H1 (cell line): ENCODE results near the gene PSMC3IP. TPM values are rescaled to one million over a fixed set of nuclear protein-coding genes. Genes with fewer than 3 reads are reported as not detected.
A peak's percentile ranks its signal among the peaks of the same experiment; 100 is the strongest.

Experiments used
- CTCF ChIA-PET: fragments of 300-600 bp; sonication (Branson Sonifier 250); formaldehyde crosslinking; loops from one replicate; lab custom pipeline; 2021; ENCODE audit not compliant: partially characterized antibody; lab: Charles Lee
- POLR2A ChIA-PET: fragments of 300-600 bp; sonication (Branson Sonifier 250); formaldehyde crosslinking; loops from one replicate; lab custom pipeline; 2021; ENCODE audit warnings: inconsistent platforms; ENCODE audit not compliant: partially characterized antibody; lab: Charles Lee
- DNase-seq, 2 experiments: peaks; one replicate each; pipeline versions ENCODE4 v3.0.0 to v3.0.0-alpha.2; 2010 to 2022; ENCODE audit warnings: low spot score in 2 of 2, low read depth in 1 of 2, mixed read lengths in 1 of 2
- FAIRE-seq: peaks from 2 replicates; lab custom pipeline; 2011; peaks lifted over from hg19 to GRCh38; lab: Jason Lieb, UNC
- H2AFZ ChIP-seq: 2 replicates; pipeline ENCODE4 v1.8.1; 2012; ENCODE audit warnings: low read length, inconsistent platforms
- H2AK5ac ChIP-seq: 2 replicates; pipeline ENCODE4 v1.6.1; 2013; ENCODE audit warnings: low read depth, low read length
- H2BK120ac ChIP-seq: replicated peaks from 2 replicates; pipeline ENCODE3; 2013; ENCODE audit warnings: low read depth, low read length, inconsistent platforms
- H2BK12ac ChIP-seq: 2 replicates; pipeline ENCODE4 v1.6.1; 2013; ENCODE audit warnings: low read depth, low read length
- H2BK15ac ChIP-seq: 2 replicates; pipeline ENCODE4 v1.6.1; 2013; ENCODE audit warnings: low read length
- H2BK20ac ChIP-seq: 2 replicates; pipeline ENCODE4 v1.6.1; 2013; ENCODE audit warnings: low read length
- H2BK5ac ChIP-seq: 2 replicates; pipeline ENCODE4 v1.6.1; 2013; ENCODE audit warnings: low read depth, low read length
- H3K14ac ChIP-seq: 2 replicates; pipeline ENCODE4 v1.6.1; 2013; ENCODE audit warnings: inconsistent platforms; ENCODE audit not compliant: insufficient read length
- H3K18ac ChIP-seq: 2 replicates; pipeline ENCODE4 v1.6.1; 2013; ENCODE audit warnings: low read length; ENCODE audit errors: extremely low read depth
- H3K23ac ChIP-seq: 2 replicates; pipeline ENCODE4 v1.6.1; 2013; ENCODE audit warnings: inconsistent platforms; ENCODE audit not compliant: insufficient read length
- H3K23me2 ChIP-seq: 2 replicates; pipeline ENCODE4 v1.6.1; 2013; ENCODE audit warnings: low read depth, low read length
- H3K27ac ChIP-seq: 2 replicates; pipeline ENCODE4 v1.6.1; 2011; ENCODE audit warnings: low read depth, low read length, inconsistent platforms
- H3K27me3 ChIP-seq, 4 experiments: replicated peaks in 1 of 4; 1 replicate in 1 of 4; 2 replicates in 3 of 4; pipeline versions ENCODE4 v1.6.1 to v1.8.1; 2011 to 2013; ENCODE audit warnings: low read length in 3 of 4, mild to moderate bottlenecking in 3 of 4, inconsistent platforms in 2 of 4, mixed read lengths in 2 of 4, moderate library complexity in 1 of 4; ENCODE audit not compliant: control insufficient read depth in 3 of 4, insufficient read depth in 3 of 4; ENCODE audit errors: extremely low read depth in 1 of 4
- H3K36me3 ChIP-seq, 4 experiments: 2 replicates each; pipeline versions ENCODE4 v1.6.1 to v1.8.1; 2011 to 2013; ENCODE audit warnings: mild to moderate bottlenecking in 4 of 4, low read length in 3 of 4, moderate library complexity in 2 of 4, control low read depth in 1 of 4, inconsistent platforms in 1 of 4; ENCODE audit not compliant: insufficient read depth in 4 of 4, control insufficient read depth in 2 of 4
- H3K4ac ChIP-seq: replicated peaks from 2 replicates; pipeline ENCODE3; 2013; ENCODE audit warnings: low read length, low read depth, mixed read lengths, inconsistent platforms; ENCODE audit not compliant: insufficient read length
- H3K4me1 ChIP-seq, 4 experiments: replicated peaks in 1 of 4; 1 replicate in 1 of 4; 2 replicates in 3 of 4; pipeline versions ENCODE4 v1.6.1 to v1.8.1; 2011 to 2013; ENCODE audit warnings: low read length in 3 of 4, inconsistent platforms in 2 of 4, mixed read lengths in 1 of 4; ENCODE audit not compliant: insufficient read depth in 4 of 4, control insufficient read depth in 3 of 4
- H3K4me2 ChIP-seq, 2 experiments: 2 replicates each; pipeline versions ENCODE4 v1.6.1 to v1.8.1; 2011 to 2013; ENCODE audit warnings: low read depth in 2 of 2, low read length in 2 of 2, control low read depth in 1 of 2, inconsistent platforms in 1 of 2, mild to moderate bottlenecking in 1 of 2; ENCODE audit not compliant: insufficient read depth in 1 of 2
- H3K4me3 ChIP-seq, 4 experiments: fragments of 200-600, 300-600 bp in 1 of 4; sonication (generic), shearing (Covaris generic), sonication (Bioruptor Twin) in 1 of 4; 2 replicates each; pipeline versions ENCODE4 v1.5.1 to v1.8.1; 2011 to 2016; ENCODE audit warnings: low read length in 4 of 4, low read depth in 3 of 4, control low read depth in 2 of 4, inconsistent platforms in 2 of 4, mild to moderate bottlenecking in 2 of 4, mixed read lengths in 1 of 4, moderate library complexity in 1 of 4; ENCODE audit not compliant: insufficient read depth in 2 of 4; ENCODE audit errors: extremely low read depth in 1 of 4
- H3K56ac ChIP-seq: replicated peaks from 2 replicates; pipeline ENCODE3; 2013; ENCODE audit warnings: low read depth, mild to moderate bottlenecking, mixed read lengths, low read length, inconsistent platforms; ENCODE audit not compliant: insufficient read length
- H3K79me1 ChIP-seq: 2 replicates; pipeline ENCODE4 v1.6.1; 2013; ENCODE audit warnings: low read depth, low read length, control low read depth
- H3K79me2 ChIP-seq, 2 experiments: 2 replicates each; pipeline versions ENCODE4 v1.6.1 to v1.8.1; 2012 to 2013; ENCODE audit warnings: low read length in 2 of 2, mild to moderate bottlenecking in 2 of 2, inconsistent platforms in 1 of 2; ENCODE audit not compliant: insufficient read depth in 2 of 2, control insufficient read depth in 1 of 2
- H3K9ac ChIP-seq, 4 experiments: replicated peaks in 1 of 4; 1 replicate in 1 of 4; 2 replicates in 3 of 4; pipeline versions ENCODE4 v1.6.1 to v1.8.1; 2011 to 2013; ENCODE audit warnings: low read depth in 3 of 4, low read length in 3 of 4, control low read depth in 2 of 4, mild to moderate bottlenecking in 2 of 4, moderate library complexity in 2 of 4, inconsistent platforms in 1 of 4; ENCODE audit errors: extremely low read depth in 1 of 4
- H3K9me3 ChIP-seq, 2 experiments: 2 replicates each; pipeline versions ENCODE4 v1.6.1 to v1.8.1; 2012 to 2013; ENCODE audit warnings: mild to moderate bottlenecking in 2 of 2, moderate library complexity in 2 of 2, control low read depth in 1 of 2, inconsistent platforms in 1 of 2, low read depth in 1 of 2, low read length in 1 of 2, mixed read lengths in 1 of 2; ENCODE audit not compliant: insufficient read depth in 2 of 2
- H4K20me1 ChIP-seq, 2 experiments: replicated peaks in 1 of 2; 2 replicates each; pipeline versions ENCODE3 to v1.8.1; 2011 to 2013; ENCODE audit warnings: inconsistent platforms in 2 of 2, low read length in 2 of 2, mild to moderate bottlenecking in 1 of 2; ENCODE audit not compliant: insufficient read depth in 2 of 2, control insufficient read depth in 1 of 2
- H4K5ac ChIP-seq: 2 replicates; pipeline ENCODE4 v1.6.1; 2013; ENCODE audit warnings: low read length, low read depth, mixed read lengths, inconsistent platforms; ENCODE audit not compliant: insufficient read length
- H4K8ac ChIP-seq: 2 replicates; pipeline ENCODE4 v1.8.0; 2013; ENCODE audit warnings: mild to moderate bottlenecking, moderate library complexity, low read length, inconsistent platforms; ENCODE audit not compliant: insufficient read depth; ENCODE audit errors: extremely low read depth
- H4K91ac ChIP-seq: replicated peaks from 2 replicates; pipeline ENCODE3; 2013; ENCODE audit warnings: low read length, mixed read lengths, inconsistent platforms; ENCODE audit not compliant: insufficient read length
- BRCA1 ChIP-seq: IDR thresholded peaks from 2 replicates; pipeline ENCODE4 v1.6.1; 2012; ENCODE audit warnings: low read depth, low read length, improper control_type of control experiment
- KDM1A ChIP-seq: fragments of 200-600, 300-600 bp; sonication (generic); IDR thresholded peaks from 2 replicates; pipeline ENCODE4 v1.7.1; 2016; ENCODE audit warnings: mild to moderate bottlenecking, low read length, borderline replicate concordance
- SIN3A ChIP-seq, 2 experiments: IDR thresholded peaks in 1 of 2; conservative IDR thresholded peaks in 1 of 2; 2 replicates each; pipeline ENCODE4 v1.6.1; 2011 to 2012; ENCODE audit warnings: low read length in 2 of 2, improper control_type of control experiment in 1 of 2, low read depth in 1 of 2, mild to moderate bottlenecking in 1 of 2
- SP4 ChIP-seq: IDR thresholded peaks from 2 replicates; pipeline ENCODE4 v1.6.1; 2012; ENCODE audit warnings: low read length, inconsistent platforms
- WGBS, 2 experiments: shearing (Covaris generic) in 1 of 2; methylation state at CpG; one replicate each; pipeline versions ENCODE4 v1.1.6 to v1.1.7; 2013 to 2015; ENCODE audit warnings: low lambda C conversion rate in 2 of 2, mixed read lengths in 2 of 2, inconsistent platforms in 1 of 2, low coverage in 1 of 2, missing lambda C conversion rate in 1 of 2; ENCODE audit not compliant: insufficient replicate concordance in 2 of 2, insufficient coverage in 1 of 2, insufficient read length in 1 of 2; ENCODE audit errors: extremely low coverage in 1 of 2, missing lambda C conversion rate in 1 of 2; 5-methylcytosine and 5-hydroxymethylcytosine counted together
- polyA plus RNA-seq, 7 experiments: library from polyadenylated mRNA; depleted of rRNA in 3 of 7; stranded (reverse) in 5 of 7; unstranded in 2 of 7; fragments of >200 nt in 5 of 7; fragments of 200-250 nt in 2 of 7; gene quantifications; 1 replicate in 5 of 7; 2 replicates in 1 of 7; 4 replicates in 1 of 7; pipeline versions ENCODE4 v1.2.1 to v1.2.3, GENCODE V29; 2011 to 2013; ENCODE audit warnings: missing spikeins in 2 of 7, mixed read lengths in 2 of 7
- total RNA-seq: library from RNA; stranded (reverse); fragmentation: NEBNext Ultra II Directional; extraction: Animal tissue kit (Norgen Biotek cat#: 25700); gene quantifications from 2 replicates; pipeline ENCODE4 v1.2.1, GENCODE V29; 2021
- TF ChIP-seq, protein P1 (sequence below): IDR thresholded peaks from 2 replicates; pipeline ENCODE4 v1.6.1; 2012; ENCODE audit warnings: inconsistent platforms
- TF ChIP-seq, protein P2 (sequence below), 3 experiments: IDR thresholded peaks; 1 replicate in 2 of 3; 2 replicates in 1 of 3; pipeline versions ENCODE4 v1.5.1 to v1.6.1; 2011; ENCODE audit warnings: low read length in 3 of 3, mild to moderate bottlenecking in 3 of 3, inconsistent platforms in 2 of 3, low read depth in 1 of 3, moderate library complexity in 1 of 3; ENCODE audit not compliant: insufficient read depth in 1 of 3; ENCODE audit errors: control extremely low read depth in 1 of 3
- TF ChIP-seq, protein P3 (sequence below): IDR thresholded peaks from 2 replicates; pipeline ENCODE4 v1.6.1; 2012; ENCODE audit warnings: inconsistent platforms

The PSMC3IP gene
- total and polyA plus RNA-seq, 2 of the 8 experiments (the other 6 are each of a cell fraction or from before 2014, with no cell fraction given): 11.5 to 21.9 TPM

DNA sequence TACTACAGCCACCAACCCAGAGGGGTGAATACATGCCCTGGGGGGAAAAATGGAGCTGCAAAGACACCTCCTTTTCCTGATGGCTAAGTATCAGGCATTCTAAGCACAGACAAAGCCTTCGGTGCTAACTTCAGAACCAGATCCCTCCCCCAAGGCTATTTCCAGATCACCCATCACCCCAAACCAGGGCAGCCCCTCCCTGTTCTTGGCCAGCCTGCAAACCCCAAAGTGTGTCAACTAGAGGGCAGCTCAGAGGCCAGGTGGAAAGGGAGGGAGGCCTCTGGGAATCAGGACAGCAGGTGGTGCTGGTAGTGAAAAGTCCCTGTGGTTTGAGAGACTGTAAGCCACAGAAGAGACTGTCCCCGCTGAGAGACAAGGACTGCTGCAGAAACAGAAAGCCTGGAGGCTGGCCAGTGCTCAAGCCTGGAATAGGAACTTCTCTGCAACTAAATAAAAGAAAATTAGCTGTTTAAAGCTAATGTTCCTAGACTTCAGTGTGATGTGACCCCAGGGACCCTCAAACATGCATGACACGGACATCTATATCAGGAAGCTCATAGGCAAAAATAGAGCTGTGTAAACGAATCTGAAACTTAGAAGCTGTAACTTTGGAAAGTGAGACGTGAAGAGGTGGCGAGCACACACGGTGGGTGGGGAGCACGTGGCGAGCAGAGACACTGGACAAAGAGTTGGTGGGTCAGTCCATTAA, 41.1 kb upstream of the PSMC3IP start:
- no peak overlapping the region for H3K27ac ChIP-seq
- H3K9me3 ChIP-seq: no peaks in the 10 kb centered on the region
- H3K9ac ChIP-seq: no peak overlapping the region
- 0 out of 2 replicates have a peak overlapping the region, but pooled peaks have one; percentile 12 for H4K8ac ChIP-seq
- H3K18ac ChIP-seq: peak overlapping the region; percentile 20; the same call in 1 of the 2 replicates
- DNase-seq: peak in 1 of 2 experiments; percentile 77
- no peak overlapping the region for H3K4me3 ChIP-seq
- no peak overlapping the region for H2AFZ ChIP-seq
- 66% methylated on average over 9 of the region's 9 CpGs; no CpG with 5 or more reads in 1 of the 2 experiments for WGBS, 2 experiments
- H3K4ac ChIP-seq: no peak overlapping the region
- no peak overlapping the region for H4K5ac ChIP-seq
- CTCF ChIA-PET: interaction anchor here (0.7 to 3.8 kb wide), 18 partner anchors 9 to 107 kb away, joined by 3 to 37 read pairs (median 5); partner anchors contain the start of genes RETREG3, TUBG1 and TUBG2
- peaks cover 0 to 4% (median 4%) of the 10 kb centered on the region in 4 experiments; a peak in 3 of 7 replicates for H3K4me1 ChIP-seq
- no peak overlapping the region for H2BK20ac ChIP-seq
- no peaks in the 10 kb centered on the region for H3K79me2 ChIP-seq
- peaks cover 13 to 23% (median 19%) of the 10 kb centered on the region in 4 experiments; a peak in 7 of 8 replicates for H3K36me3 ChIP-seq
- H2BK120ac ChIP-seq: no peak overlapping the region
- H4K20me1 ChIP-seq: peaks cover 0 to 2% of the 10 kb centered on the region in 2 experiments
- H3K79me1 ChIP-seq: no peaks in the 10 kb centered on the region
- no peak overlapping the region for H4K91ac ChIP-seq
- POLR2A ChIA-PET: interaction anchor here (0.6 to 1.9 kb wide), 17 partner anchors 9 to 514 kb away, joined by 3 to 12 read pairs (median 3); partner anchors contain the start of genes PSMC3IP, RETREG3, TUBG1 and TUBG2
- no peak overlapping the region for H3K14ac ChIP-seq
- peak overlapping the region in 1 of 2 experiments; percentile 26; a peak in 1 of 4 replicates for H3K4me2 ChIP-seq
- no peaks in the 10 kb centered on the region for H3K23me2 ChIP-seq
- H2BK12ac ChIP-seq: no peak overlapping the region
- FAIRE-seq: peak; percentile 28
- H2AK5ac ChIP-seq: no peak overlapping the region
- H3K23ac ChIP-seq: no peak overlapping the region
- no peak overlapping the region for H3K56ac ChIP-seq
- no peak overlapping the region for H2BK5ac ChIP-seq
- H3K27me3 ChIP-seq: no peaks in the 10 kb centered on the region
- no peak overlapping the region; the same call in 1 of the 2 replicates for H2BK15ac ChIP-seq
- TF ChIP-seq BRCA1 (no peak), SP4 (no peak), SIN3A (conservative IDR thresholded peaks at IDR 0.05 in 1 of 2, IDR thresholded peaks at IDR 0.05 in 1 of 2; ENCODE audit: low read depth in 1 of 2, low read length in 2 of 2) (peak in 1 of 2 experiments; percentile 6; a peak in 1 of 4 replicates), KDM1A (peak; percentile 69; the same call in 1 of the 2 replicates)
- TF ChIP-seq, protein P1, sequence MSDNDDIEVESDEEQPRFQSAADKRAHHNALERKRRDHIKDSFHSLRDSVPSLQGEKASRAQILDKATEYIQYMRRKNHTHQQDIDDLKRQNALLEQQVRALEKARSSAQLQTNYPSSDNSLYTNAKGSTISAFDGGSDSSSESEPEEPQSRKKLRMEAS: peak; percentile 66
- TF ChIP-seq, protein P2, sequence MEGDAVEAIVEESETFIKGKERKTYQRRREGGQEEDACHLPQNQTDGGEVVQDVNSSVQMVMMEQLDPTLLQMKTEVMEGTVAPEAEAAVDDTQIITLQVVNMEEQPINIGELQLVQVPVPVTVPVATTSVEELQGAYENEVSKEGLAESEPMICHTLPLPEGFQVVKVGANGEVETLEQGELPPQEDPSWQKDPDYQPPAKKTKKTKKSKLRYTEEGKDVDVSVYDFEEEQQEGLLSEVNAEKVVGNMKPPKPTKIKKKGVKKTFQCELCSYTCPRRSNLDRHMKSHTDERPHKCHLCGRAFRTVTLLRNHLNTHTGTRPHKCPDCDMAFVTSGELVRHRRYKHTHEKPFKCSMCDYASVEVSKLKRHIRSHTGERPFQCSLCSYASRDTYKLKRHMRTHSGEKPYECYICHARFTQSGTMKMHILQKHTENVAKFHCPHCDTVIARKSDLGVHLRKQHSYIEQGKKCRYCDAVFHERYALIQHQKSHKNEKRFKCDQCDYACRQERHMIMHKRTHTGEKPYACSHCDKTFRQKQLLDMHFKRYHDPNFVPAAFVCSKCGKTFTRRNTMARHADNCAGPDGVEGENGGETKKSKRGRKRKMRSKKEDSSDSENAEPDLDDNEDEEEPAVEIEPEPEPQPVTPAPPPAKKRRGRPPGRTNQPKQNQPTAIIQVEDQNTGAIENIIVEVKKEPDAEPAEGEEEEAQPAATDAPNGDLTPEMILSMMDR (IDR thresholded peaks at IDR 0.05; ENCODE audit: control extremely low read depth in 1 of 3, insufficient read depth in 1 of 3, low read depth in 1 of 3, low read length in 3 of 3): peak; percentile 54 to 83 (median 79)
- TF ChIP-seq, protein P3, sequence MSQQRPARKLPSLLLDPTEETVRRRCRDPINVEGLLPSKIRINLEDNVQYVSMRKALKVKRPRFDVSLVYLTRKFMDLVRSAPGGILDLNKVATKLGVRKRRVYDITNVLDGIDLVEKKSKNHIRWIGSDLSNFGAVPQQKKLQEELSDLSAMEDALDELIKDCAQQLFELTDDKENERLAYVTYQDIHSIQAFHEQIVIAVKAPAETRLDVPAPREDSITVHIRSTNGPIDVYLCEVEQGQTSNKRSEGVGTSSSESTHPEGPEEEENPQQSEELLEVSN: peak; percentile 31; the same call in 1 of the 2 replicates
